ENCODE data around the gene SUSD4. TPM values are rescaled to one million over a fixed set of nuclear protein-coding genes. Genes with fewer than 3 reads are reported as not detected.
A peak's percentile ranks its signal among the peaks of the same experiment; 100 is the strongest.

SUSD4 gene
- total RNA-seq, 2 donors from 2014 or later: 10.7 to 26.7 TPM

DNA sequence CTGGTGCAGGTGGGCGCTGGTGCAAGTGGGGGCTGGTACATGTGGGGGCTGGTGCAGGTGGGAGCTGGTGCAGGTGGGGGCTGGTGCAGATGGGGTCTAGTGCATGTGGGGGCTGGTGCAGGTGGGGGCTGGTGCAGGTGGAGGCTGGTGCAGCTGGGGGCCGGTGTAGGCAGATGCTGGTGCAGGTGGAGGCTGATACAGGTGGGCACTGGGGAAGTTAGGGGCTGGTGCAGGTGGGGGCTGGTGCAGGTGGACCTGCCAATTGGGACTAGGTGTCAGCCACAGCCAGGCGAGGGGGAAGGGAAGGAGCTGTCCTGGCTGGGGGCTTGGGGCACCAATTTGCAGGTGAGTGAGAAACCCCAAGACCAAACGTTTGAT, 174.5 kb downstream of the SUSD4 start:
- Histone ChIP-seq H3K9me3 (no peaks in the 10 kb centered on the region), H3K4me3 (no peak overlapping the region), H3K27me3 (replicated peaks; ENCODE audit: insufficient read depth) (no peaks in the 10 kb centered on the region), H3K36me3 (no peaks in the 10 kb centered on the region), H3K4me1 (replicated peaks) (no peaks in the 10 kb centered on the region), H3K27ac (no peak overlapping the region)
- TF ChIP-seq, protein P1, sequence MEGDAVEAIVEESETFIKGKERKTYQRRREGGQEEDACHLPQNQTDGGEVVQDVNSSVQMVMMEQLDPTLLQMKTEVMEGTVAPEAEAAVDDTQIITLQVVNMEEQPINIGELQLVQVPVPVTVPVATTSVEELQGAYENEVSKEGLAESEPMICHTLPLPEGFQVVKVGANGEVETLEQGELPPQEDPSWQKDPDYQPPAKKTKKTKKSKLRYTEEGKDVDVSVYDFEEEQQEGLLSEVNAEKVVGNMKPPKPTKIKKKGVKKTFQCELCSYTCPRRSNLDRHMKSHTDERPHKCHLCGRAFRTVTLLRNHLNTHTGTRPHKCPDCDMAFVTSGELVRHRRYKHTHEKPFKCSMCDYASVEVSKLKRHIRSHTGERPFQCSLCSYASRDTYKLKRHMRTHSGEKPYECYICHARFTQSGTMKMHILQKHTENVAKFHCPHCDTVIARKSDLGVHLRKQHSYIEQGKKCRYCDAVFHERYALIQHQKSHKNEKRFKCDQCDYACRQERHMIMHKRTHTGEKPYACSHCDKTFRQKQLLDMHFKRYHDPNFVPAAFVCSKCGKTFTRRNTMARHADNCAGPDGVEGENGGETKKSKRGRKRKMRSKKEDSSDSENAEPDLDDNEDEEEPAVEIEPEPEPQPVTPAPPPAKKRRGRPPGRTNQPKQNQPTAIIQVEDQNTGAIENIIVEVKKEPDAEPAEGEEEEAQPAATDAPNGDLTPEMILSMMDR (IDR thresholded peaks at IDR 0.05): no peak
- no peak for TF ChIP-seq POLR2AphosphoS5 (IDR thresholded peaks at IDR 0.05)
- no peak for TF ChIP-seq POLR2A (IDR thresholded peaks at IDR 0.05)
- DNase-seq (ENCODE audit: low spot score): no peak
- intact Hi-C loops (cut with DNase I): no loop called here
- 69% methylated on average over 4 of the region's 4 CpGs for WGBS

DNA sequence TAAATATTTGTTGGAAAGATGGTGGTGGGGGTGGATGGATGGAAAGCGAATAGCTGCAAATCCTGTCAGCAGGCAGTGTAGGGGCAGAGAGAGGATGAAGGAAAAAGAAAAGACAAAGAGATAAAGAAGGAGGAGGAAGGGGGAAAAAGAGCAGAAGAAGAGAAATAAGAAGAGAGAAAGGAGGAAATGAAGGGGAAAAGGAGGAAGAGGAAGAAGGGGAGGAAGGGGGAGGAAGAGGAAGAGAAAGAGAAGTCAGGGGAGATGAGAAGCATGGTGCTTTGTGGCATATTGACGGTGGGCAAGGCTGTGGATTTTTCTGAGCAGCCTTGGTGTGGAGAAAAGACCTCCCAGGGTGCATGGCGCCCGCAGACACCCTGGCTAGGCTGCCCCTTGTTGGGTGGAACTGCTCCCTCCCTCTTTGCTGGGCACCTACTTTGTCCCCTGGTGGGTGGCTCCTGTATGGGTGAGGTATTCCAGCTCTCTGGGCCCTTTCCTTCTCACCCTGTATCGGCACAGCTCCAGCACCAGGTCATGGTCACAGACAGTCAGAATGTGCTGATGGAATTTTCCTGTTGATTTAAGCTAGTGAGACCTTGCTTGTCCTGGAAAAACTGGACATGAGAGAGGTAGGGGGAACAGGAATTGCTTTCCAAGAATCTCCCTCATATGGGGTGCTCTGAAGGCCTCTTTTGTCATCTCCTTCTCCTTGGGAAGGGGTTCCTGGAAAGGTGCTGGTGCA, 175.2 kb downstream of the SUSD4 start:
- no peak for TF ChIP-seq POLR2AphosphoS5 (IDR thresholded peaks at IDR 0.05)
- TF ChIP-seq, protein P1 (IDR thresholded peaks at IDR 0.05): no peak
- no peak for TF ChIP-seq POLR2A (IDR thresholded peaks at IDR 0.05)
- H3K27me3 ChIP-seq (replicated peaks; ENCODE audit: insufficient read depth): no peaks in the 10 kb centered on the region
- intact Hi-C loops (cut with DNase I): no loop called here
- H3K4me1 ChIP-seq (replicated peaks): no peaks in the 10 kb centered on the region
- DNase-seq (ENCODE audit: low spot score): no peak
- H3K9me3 ChIP-seq: no peaks in the 10 kb centered on the region
- H3K27ac ChIP-seq: no peak overlapping the region
- H3K4me3 ChIP-seq: no peak overlapping the region
- no peaks in the 10 kb centered on the region for H3K36me3 ChIP-seq
- WGBS: 85% methylated on average over 5 of the region's 5 CpGs

DNA sequence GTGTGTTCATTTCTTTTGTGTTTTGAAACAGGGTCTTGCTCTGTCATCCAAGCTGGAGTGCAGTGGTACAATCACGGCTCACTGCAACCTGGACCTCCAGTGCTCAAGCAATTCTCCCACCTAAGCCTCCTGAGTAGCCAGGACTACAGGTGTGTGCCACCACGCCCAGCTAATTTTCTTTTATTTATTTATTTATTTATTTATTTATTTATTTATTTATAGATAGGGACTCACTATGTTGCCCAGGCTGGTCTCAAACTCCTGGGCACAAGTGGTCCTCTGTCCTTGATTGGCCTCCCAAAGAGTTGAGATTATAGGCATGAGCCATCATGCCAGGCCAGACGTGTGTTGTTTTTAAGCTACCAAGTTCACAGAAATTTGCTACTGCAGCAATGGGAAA, 177.2 kb downstream of the SUSD4 start:
- 95% methylated on average over 3 of the region's 3 CpGs for WGBS
- intact Hi-C loops (cut with DNase I): no loop called here
- no peak overlapping the region for H3K27ac ChIP-seq
- no peak for DNase-seq (ENCODE audit: low spot score)
- no peak overlapping the region for H3K4me3 ChIP-seq
- H3K9me3 ChIP-seq: no peaks in the 10 kb centered on the region
- H3K27me3 ChIP-seq (replicated peaks; ENCODE audit: insufficient read depth): no peaks in the 10 kb centered on the region
- H3K36me3 ChIP-seq: no peaks in the 10 kb centered on the region
- no peaks in the 10 kb centered on the region for H3K4me1 ChIP-seq (replicated peaks)
- no peak for TF ChIP-seq POLR2A (IDR thresholded peaks at IDR 0.05)
- no peak for TF ChIP-seq POLR2AphosphoS5 (IDR thresholded peaks at IDR 0.05)
- TF ChIP-seq, protein P1 (IDR thresholded peaks at IDR 0.05): no peak

DNA sequence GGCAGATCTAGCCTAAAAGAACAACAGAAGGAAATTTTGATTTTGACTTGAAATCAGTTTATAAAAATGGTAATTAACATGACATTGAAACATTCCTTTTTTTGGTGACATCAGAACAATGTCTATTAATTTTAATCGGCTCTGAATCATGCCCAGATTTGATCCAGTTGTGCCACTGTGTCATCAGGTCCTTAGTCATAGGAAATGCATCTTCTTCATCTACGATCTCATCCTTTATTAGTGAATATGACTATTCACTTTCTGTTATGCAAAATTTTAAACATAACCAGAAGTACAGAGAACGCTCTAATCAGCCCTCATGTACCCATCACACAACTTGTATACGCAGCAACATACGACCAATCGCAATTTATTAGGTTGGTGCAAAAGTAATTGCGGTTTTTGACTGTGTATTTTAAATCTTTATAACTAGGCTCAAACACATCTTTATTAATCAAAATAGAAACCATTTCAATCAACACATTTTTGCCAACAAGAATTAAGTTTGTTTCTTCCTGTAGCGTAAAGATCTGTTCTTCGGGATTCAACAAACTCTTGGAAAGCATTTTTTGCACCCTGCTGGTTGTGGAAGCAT, 180.6 kb downstream of the SUSD4 start:
- no peak for TF ChIP-seq POLR2A (IDR thresholded peaks at IDR 0.05)
- TF ChIP-seq POLR2AphosphoS5 (IDR thresholded peaks at IDR 0.05): no peak
- WGBS: 89% methylated on average over 9 of the region's 9 CpGs
- Histone ChIP-seq H3K27me3 (replicated peaks; ENCODE audit: insufficient read depth) (no peaks in the 10 kb centered on the region), H3K9me3 (no peaks in the 10 kb centered on the region), H3K4me1 (replicated peaks) (no peaks in the 10 kb centered on the region), H3K36me3 (no peaks in the 10 kb centered on the region), H3K27ac (no peak overlapping the region), H3K4me3 (no peak overlapping the region)
- DNase-seq (ENCODE audit: low spot score): no peak
- intact Hi-C loops (cut with DNase I): no loop called here

DNA sequence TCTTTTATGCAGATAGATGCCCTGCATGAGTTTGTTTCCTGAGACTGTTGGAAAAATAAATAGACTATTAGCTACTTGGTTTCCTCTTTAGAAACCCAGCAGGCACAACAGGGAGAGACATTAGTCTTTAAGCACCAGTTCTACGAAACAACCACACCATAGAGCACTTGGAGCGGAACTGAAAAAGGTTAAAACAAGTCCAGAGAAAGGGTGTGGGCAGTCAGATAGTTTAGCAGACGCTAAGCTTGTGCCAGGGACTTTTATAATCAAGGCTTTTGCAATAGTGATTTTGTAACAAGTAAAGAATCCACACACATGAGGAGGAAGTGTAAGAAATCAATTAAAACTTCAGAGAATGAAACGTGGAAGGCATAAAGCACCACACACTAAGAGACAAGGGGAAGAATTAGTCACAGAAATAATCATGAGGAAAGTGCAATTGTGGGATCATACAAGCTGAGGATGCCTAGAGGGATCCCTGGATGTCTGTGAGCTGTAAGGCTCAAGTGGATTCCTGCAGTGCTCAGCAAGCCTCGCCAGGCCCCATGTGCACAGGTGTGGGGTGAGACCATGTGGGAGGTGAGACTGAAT, 183.2 kb downstream of the SUSD4 start:
- Histone ChIP-seq H3K4me1 (replicated peaks) (no peaks in the 10 kb centered on the region), H3K9me3 (no peaks in the 10 kb centered on the region), H3K27ac (no peak overlapping the region), H3K27me3 (replicated peaks; ENCODE audit: insufficient read depth) (no peaks in the 10 kb centered on the region), H3K36me3 (no peaks in the 10 kb centered on the region), H3K4me3 (no peak overlapping the region)
- WGBS: 57% methylated on average over 5 of the region's 5 CpGs
- intact Hi-C loops (cut with DNase I): no loop called here
- TF ChIP-seq, protein P1 (IDR thresholded peaks at IDR 0.05): no peak
- peak; percentile 31 for TF ChIP-seq POLR2AphosphoS5 (IDR thresholded peaks at IDR 0.05)
- DNase-seq (ENCODE audit: low spot score): no peak

All from prostate gland (tissue), 2 donors.